Measurements from ENCODE around the gene GOLT1B.
"Not testable (repeated sequence)": the region's sequence is repeated elsewhere in the genome, so short reads cannot be mapped to it uniquely, and the experiment has no call there.

The GOLT1B gene

DNA sequence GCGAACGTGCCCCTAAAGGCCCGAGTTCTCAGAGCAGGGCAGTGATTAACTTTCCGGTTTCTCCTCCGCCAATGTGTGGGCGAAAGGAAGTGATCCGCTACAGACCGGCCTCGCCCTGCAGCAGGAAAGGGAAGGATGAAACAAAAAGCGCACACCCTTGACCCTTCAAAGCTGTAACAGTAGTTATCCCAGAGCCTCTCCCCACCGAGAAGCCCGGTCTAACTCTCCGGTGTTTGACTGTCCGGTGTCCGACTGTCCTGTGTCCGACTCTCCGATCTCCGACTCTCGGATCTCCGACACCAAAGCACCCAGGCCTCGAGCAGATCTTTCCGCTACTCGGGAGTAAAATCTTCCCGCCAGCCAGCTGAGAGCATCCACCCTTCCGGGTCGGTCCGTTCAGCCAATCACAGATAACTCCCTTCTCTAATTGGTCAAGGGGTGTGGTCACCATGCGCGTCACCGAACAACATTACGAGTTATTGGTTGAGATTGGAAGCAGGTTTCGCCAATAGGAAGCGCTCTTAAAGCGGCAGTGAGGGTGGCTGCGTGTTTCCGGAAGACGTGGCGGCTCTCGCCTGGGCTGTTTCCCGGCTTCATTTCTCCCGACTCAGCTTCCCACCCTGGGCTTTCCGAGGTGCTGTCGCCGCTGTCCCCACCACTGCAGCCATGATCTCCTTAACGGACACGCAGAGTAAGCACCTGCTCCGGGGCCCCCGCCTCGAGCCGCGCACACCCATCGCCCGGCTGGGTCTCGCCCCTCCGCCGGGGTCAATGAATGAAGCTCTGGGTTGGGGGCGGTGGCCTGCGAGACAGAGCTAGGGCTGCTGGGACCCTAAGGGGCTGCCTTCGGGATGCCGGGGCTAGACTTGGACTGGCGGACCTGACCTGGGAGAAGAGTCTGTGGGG is at the start of gene GOLT1B, which contains the start of gene RECQL:
Gene GOLT1B (plus strand): TSS at position 532 of the 906 bp plus-strand sequence. CDS start 135 bp downstream, at position 667.
Gene RECQL (minus strand): TSS at position 378 of the 906 bp plus-strand sequence. CDS start 2,065 bp downstream, outside the sequence.
- DNase-seq: peak; percentile 66 to 93

- DNase-seq: no peak
These were observed 48.2 kb upstream of the GOLT1B start for GRCh38 chr12:21453312-21453852.

DNA sequence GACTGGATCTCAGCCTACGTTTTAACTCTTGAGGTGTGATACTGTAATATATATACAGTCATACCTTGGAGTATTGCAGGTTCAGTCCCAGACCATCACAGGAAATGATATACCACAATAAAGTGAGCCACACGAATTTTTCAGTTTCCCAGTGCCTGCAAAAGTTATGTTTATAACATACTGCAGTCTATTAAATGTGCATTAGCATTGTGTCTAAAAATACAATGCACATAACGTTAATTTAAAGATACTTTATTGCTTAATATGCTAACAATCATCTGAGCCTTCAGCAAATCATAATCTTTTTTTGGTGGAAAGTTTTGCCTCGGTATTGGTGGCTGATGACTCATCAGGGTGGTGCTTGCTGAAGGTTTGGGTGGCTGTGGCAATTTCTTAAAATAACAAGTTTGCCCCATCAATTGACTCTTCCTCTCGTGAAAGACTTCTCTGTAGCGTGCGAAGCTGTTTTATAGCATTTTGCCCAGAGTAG is 45.3 kb upstream of the GOLT1B start:
- DNase-seq: no peak

- DNase-seq: no peak
These were observed 42.1 kb upstream of the GOLT1B start for GRCh38 chr12:21459474-21459873.

DNA sequence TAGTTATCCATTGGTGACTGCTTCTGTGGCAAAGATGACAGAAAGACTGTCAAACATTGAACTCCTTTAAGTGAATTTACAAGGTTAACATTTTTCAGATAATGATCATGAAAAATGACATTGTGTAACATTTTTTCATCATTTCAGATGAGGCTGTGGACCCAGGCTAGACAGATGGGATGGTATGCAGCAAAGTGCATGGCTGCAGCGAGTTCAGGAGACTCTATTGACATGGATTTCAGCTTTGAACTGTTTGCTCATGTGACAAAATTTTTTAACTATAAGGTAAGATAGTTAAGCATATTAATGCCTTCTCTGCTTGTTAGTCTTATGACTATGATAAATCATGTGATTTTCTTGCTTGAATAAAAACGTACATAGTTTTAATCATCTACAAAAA is 34.3 kb upstream of the GOLT1B start:
- not testable (repeated sequence) for DNase-seq

GRCh38 chr12:21471294-21471693 is 30.3 kb upstream of the GOLT1B start:
- DNase-seq: no peak

GRCh38 chr12:21472197-21472823 is 29.3 kb upstream of the GOLT1B start:
- DNase-seq: no peak

DNA sequence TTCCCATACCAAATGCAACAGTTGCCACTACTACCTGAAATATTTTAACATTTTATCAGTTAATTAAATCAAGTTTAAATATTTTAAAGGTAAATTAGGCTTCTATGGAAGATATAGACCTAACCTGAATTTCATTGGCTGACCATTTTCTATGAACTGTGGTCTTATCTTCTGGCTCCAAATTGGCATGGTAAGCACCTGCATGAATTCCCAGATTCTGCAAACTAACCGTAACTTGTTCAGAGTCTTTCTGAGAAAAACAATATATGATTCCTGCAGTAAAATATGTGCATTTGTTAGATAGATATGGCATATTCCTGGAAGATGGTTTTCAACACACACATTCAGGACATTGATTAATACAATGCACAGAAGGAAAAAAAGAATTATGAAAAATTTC is 26.0 kb upstream of the GOLT1B start:
- DNase-seq: no peak

GRCh38 chr12:21476949-21477348 is 24.6 kb upstream of the GOLT1B start:
- no peak for DNase-seq

- DNase-seq: no peak
These were observed 22.7 kb upstream of the GOLT1B start for GRCh38 chr12:21478756-21479455.

GRCh38 chr12:21483531-21483930 is 18.1 kb upstream of the GOLT1B start:
- no peak for DNase-seq

DNA sequence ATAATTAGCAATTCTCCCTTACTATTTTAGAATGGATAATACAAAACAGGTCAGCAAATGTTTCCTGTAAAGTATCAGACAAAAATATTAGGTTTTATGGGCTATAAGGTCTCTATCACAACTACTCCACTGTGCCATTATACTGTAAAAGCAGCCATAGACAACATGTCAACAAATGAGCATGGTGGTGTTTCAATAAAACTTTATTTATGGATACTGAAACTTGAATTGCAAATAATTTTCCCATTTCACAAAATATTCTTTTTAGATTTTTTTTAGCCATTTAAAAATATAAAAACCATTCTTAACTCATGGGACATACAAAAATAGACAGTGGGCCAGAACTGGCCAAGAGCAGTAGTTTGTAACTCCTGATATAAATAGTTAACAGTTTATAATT is 15.6 kb upstream of the GOLT1B start:
- DNase-seq: no peak

DNA sequence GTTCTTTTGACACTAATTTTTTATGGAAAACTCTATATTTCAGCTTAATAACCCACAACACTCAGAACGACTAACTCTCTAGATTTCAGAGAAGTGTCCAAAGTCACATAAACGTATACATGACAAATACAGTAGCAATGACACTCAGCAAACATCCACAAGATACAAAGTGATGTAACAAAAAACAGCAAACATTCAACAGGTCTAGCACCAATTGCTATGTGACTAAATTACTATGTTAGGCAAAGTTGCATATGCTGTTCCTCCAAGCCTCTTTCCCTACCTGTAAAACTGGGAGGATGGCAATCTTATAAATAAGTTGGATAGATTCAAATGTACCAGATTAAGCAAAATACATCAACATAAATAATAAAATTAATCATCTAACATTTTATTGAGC is 1.8 kb upstream of the GOLT1B start:
- DNase-seq: no peak

GRCh38 chr12:21500786-21501257 is 767 bp upstream of the GOLT1B start:
- no peak for DNase-seq

- DNase-seq: no peak
These were observed 541 bp downstream of the GOLT1B start for GRCh38 chr12:21502164-21502496.

- DNase-seq: no peak
These were observed 1.3 kb downstream of the GOLT1B start for GRCh38 chr12:21502872-21503271.

DNA sequence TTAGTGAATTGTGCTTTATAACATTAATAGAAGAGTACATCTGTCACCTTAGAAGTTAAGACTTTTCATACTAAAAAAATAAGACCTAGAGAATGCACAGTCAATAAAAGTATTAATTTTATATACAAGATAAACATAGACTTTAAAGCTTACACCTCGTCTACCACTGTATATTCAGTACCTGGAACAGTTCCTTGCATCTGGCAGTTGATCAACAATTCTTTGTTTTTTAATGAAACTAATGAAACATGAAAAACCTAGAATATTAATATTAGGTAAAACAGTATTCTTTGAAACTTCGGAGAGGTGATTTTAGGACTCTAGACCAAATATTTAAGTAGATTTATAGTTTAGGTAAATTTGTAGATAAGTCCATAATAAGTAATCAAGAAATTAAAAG is 4.3 kb downstream of the GOLT1B start:
- DNase-seq: no peak

DNA sequence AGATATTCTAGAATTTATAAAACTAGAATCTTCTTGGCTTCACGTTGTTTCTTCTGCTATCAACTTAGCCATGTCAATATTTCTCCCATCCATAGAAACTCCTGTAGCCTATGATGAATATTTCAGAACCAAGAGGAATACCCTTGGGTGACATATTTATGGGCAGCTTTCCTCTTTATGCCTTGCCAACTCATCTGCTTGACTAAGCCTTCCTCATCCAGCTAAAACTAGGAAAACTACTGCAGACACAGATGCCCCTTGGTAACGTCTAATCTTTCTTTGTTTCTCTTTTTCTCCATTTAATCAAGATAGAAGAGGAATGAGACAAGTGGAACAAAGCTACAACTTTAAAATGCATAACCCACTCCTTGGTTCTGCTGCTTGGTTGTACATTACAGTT is 6.3 kb downstream of the GOLT1B start:
- DNase-seq: no peak

- no peak for DNase-seq
These were observed 8.2 kb downstream of the GOLT1B start for GRCh38 chr12:21509768-21510167.

- DNase-seq: no peak
These were observed 14.7 kb downstream of the GOLT1B start for GRCh38 chr12:21516281-21516680.

GRCh38 chr12:21518451-21518850 is 16.9 kb downstream of the GOLT1B start:
- no peak for DNase-seq

DNA sequence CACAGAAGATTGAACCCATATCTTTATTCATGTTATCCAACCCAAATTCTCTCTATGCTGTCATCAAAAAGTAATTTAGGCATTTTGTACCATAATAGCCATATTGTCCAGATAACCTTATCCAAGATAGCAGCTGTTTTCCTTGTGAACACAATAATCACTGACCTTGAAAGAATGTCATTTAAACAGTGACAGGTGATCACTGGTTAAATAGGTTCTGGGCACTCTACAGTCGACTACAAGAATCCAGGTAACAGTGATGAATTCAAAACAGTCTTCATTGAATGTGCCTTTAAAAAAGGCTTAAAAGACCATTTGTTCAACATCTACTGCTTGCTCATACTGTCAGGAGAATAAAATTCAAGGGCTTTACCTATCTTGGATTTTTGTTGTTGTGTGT is 20.0 kb downstream of the GOLT1B start:
- DNase-seq: no peak

DNA sequence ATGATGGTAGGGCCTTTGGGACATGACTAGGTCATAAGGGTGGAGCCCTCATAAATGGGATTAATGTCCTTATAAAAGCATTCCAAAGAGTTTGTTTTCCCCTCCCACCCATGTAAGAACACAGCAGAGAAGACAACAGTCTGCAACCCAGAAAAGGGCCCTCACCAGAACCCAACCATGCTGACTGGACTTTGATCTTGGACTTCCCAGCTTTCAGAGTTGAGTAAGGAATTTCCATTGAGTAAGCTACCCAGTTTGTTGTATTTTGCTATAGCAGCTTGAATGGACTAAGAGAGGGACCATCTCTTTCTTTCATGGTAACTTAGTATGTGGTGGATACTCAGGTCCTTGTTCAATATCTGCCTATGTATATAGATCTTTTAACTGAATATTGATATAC is 21.6 kb downstream of the GOLT1B start:
- DNase-seq: no peak
